HG03175 (cell line): ENCODE results near the gene NR2F2.

ENCODE experiments used
- ATAC-seq: cut with Tn5 transposase; IDR thresholded peaks from one replicate; pipeline ENCODE4 v1.9.1; 2021; ENCODE audit warnings: mild to moderate bottlenecking, moderate library complexity; ENCODE audit not compliant: unreplicated experiment

The NR2F2 gene

DNA sequence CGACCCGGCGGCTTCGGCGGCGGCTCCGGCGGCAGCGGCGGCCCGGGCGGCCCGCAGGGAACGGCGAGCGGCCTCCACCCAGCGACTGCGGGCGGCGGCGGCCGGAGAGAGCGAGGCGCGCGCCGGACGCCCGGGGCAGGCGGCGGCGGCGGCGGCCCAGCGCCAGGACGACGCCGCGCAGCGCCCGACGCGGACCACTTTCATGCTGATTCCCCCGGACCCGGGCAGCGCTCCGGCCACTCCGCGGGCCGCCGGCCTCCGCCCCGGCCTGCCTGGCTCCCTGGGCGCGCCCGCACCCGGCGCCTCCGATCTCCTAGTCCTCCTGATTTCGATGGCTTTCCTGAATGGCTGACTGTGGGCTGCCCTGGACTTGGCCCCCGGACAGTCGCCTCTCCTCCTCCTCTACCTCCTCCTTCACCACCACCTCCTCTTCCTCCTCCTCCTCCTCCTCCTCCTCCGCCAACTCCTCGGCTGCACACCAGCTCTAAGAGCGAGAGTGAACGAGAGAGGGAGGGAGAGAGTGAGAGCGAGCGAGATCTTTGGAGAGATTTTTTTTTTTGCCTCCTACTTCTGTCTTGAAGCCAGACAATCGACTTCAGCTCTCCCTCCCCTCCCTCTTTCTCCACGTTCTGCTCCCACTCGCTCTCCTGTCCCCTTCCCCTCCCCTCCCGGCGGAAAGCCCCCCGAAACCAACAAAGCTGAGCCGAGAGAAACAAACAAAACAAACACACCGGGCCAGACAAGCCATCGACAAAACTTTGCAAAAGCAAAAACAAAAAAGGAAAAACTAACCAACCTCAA lies 844 bp downstream of the NR2F2 start:
- no peak for ATAC-seq

DNA sequence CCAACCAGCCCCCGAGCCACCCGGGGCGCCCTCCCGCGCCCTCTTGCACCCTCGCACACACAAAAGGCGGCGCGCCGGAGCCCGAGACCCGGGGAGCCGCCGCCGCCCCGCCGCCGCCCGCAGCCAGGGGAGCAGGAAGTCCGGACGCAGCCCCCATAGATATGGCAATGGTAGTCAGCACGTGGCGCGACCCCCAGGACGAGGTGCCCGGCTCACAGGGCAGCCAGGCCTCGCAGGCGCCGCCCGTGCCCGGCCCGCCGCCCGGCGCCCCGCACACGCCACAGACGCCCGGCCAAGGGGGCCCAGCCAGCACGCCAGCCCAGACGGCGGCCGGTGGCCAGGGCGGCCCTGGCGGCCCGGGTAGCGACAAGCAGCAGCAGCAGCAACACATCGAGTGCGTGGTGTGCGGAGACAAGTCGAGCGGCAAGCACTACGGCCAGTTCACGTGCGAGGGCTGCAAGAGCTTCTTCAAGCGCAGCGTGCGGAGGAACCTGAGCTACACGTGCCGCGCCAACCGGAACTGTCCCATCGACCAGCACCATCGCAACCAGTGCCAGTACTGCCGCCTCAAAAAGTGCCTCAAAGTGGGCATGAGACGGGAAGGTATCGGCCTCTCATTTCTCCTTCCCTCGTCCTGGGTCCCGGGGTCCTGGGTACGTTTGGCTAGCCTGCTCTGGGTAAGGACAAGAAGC lies 1.6 kb downstream of the NR2F2 start:
- ATAC-seq, result no peak

- no peak for ATAC-seq
Observed at GRCh38 chr15:96332637-96333121, 2.2 kb downstream of the NR2F2 start.

- ATAC-seq, result no peak
Observed at GRCh38 chr15:96333131-96334016, 2.9 kb downstream of the NR2F2 start.

- ATAC-seq, result no peak
Observed at GRCh38 chr15:96334017-96334704, 3.7 kb downstream of the NR2F2 start.

DNA sequence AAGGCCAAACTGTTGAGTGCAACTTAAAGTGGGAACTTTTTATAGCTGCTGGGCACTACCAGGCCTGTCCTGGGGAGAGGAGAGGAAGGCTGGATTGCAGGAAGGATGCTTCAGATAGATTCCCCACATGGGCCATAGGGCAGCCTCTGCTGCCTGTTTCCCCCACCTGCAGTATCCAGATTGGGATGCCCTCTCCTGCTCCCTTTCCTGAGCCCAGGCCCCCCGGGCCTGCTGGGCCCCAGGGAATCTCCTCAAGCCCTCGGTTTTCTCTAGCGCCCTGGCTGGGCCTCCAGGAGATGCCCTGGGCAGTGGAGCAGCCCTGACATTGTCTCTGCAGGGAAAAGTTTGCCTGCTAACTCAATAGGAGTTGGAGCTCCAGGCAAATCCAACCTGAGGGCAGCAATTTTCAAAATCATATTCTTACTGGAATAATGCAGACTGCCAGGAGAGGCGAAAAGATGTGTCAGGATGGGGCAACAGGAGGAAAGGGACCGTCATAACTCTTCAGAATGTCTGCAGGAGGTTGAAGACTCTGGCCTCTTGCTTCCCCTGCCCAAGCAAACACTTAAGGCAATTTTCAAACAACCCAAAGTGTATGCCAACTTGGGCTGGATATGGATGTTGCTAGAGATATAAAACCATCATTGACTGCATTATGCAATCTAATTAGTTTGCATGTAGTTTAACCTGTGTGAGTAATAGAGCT lies 4.4 kb downstream of the NR2F2 start:
- no peak for ATAC-seq

DNA sequence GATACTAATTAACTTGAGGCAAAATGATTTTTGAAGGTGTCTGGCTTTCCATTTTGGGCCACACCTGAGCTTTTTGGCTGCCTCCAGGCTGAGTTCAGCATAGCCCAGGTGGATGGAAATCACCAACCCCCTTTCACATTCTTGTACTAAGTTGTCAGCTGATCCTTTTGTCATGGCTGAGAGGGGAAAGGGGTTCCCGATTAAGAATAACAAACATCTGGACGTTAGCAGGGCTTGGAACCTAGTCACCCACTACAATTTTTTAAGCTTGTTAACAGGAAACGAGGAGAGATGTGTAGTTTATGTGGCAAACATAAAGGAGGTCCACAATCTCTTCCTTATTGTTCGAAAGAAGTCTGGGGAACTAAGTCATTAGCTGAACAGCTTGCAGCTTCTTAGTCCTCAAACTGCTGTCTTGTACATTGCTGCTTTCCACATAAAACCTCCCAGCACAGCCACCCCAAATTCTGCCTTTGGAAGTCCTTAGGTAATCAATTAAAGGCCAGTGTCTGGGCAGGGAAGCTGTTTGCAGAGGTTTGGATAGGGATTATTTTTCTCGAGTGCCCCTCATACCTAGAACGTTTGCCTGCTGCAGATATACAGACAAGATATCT lies 5.0 kb downstream of the NR2F2 start:
- ATAC-seq, result no peak

DNA sequence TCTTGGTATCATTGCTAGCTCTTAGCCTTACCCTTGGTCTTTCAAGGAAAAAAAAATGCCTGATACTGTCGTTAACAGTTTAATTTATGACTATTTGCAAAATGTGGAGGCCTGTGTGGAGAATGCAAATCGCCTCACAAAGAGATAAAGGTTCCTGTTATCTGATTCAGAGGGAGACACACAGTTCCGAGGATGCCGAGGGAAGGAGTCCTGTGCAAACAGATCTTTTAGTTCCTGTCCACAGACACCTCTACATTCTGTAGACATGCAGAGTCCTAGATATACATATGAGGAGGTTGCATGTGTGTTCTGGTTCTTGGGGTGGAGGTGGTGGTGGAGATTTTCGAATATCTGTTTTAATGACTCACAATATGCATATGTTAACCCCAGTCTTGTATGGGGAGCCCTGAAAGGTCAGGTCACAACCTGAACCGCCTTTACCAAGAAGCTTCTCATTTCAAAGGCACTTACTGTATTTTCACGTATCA lies 5.7 kb downstream of the NR2F2 start:
- ATAC-seq, result no peak

GRCh38 chr15:96336596-96337364 lies 6.3 kb downstream of the NR2F2 start:
- ATAC-seq, result no peak

- no peak for ATAC-seq
Observed at GRCh38 chr15:96337365-96338023, 7.0 kb downstream of the NR2F2 start.

DNA sequence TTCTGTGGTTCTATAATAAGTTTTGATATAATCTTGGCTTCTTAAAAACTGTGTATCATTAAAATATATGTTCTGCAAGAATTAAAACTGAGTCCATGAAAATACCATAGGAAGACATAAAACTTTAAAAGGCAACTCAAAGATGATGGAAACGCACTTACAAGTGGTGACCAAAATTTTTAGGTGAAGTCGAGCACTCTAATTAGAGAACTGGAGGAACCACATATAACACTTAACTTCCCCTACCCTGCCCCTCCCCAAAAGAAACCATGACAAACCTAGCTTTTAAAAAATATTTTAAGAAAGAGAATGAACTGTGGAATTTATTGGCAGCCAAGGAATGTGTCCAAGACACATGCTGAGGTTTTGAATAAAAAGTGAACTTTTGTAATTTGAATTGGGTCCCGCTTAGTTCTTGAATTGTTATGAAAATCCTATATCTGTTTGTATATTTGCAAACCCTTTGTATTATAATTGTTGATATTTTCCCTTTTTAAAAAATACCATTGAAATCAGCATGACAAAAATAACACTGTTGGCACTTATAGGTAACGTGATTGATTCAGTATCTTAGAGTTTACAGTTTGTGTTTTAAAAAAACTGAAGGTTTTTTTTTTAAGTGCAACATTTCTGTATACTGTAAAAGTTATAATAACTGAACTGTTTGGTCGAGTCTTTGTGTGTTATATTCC lies 7.7 kb downstream of the NR2F2 start:
- no peak for ATAC-seq

- ATAC-seq, result no peak
Observed at GRCh38 chr15:96338766-96339618, 8.5 kb downstream of the NR2F2 start.

GRCh38 chr15:96339619-96340347 lies 9.3 kb downstream of the NR2F2 start:
- no peak for ATAC-seq

- no peak for ATAC-seq
Observed at GRCh38 chr15:96340348-96340597, 9.8 kb downstream of the NR2F2 start.

DNA sequence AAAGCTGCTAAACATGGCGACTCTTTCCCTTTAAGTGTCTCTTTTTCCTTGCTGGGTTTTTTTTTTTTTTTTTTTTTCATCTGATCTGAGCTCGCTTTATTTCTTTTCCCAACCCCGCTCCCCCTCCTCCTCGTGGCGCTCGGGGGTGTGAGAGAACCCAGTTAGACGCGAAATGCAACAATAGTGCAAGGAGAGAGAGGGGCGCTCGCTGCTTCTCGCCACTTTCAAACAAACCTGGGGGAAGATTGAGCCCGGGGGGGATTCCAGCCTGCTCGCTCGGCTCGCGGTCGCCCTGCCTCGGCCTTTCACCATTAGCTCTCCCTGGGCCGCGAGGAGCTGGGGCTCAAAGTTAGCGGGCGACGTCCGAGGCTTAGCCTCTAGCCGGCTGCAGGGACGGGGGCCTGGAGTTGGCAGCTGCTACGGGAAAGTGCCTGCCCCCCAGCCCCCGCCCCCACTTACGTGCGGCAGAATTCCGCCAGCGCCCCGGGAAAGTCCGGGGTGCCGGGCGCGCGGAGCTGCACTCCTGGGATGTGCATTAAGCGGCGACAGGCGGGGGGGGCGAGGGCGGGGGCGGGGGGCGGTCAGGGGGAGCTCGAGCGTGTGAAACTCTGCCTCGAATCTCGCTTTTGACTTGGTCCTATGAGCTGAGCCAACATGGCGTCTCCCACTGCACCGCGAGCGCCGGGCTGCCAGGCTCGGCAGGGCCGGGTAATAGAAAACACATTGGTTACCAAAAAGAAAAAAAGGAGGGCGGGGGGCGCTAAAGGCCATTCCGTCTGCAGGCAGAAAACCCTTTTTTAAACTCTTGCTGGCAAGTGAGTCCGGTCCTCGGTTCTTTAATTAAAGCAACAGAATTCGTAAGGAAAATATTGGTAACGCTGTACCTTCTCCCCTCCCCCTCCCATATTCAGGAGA lies 10.4 kb downstream of the NR2F2 start:
- no peak for ATAC-seq
